ENCODE results near the gene POLK.
"Not testable (repeated sequence)": the region's sequence is repeated elsewhere in the genome, so short reads cannot be mapped to it uniquely, and the experiment has no call there.

The POLK gene

DNA sequence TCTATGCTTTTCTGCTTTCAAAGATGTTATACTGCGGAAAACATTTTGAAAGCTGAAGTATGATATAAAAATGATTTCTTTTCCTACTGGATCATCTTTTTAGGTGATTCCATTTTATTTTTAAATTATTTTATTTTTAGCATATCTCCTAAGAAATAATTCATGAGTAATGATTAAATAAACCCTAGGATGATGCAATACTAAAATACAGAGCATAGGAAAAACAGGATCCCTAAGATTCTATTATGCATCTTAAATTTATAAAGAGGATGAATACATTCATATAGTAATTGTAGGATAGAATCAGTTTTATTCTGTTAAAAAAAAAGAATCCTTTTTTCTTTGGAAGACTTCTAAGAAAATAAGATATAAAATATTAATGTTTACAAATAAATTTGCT is 10.9 kb downstream of the POLK start:
- Mint-ChIP-seq H3K9me3 (ENCODE audit: low read depth) (peaks cover 12% of the 10 kb centered on the region), H3K4me1 (ENCODE audit: low read depth) (peaks cover 71% of the 10 kb centered on the region), H3K27me3 (no peaks in the 10 kb centered on the region), H3K36me3 (peaks cover 26% of the 10 kb centered on the region), H3K27ac (peak overlapping the region; percentile 83), H3K4me3 (no peak overlapping the region)

- no peaks in the 10 kb centered on the region for H3K27me3 Mint-ChIP-seq
- H3K4me1 Mint-ChIP-seq (ENCODE audit: low read depth): peaks cover 64% of the 10 kb centered on the region
- H3K36me3 Mint-ChIP-seq: peaks cover 21% of the 10 kb centered on the region
- H3K9me3 Mint-ChIP-seq (ENCODE audit: low read depth): peaks cover 8% of the 10 kb centered on the region
- peak overlapping the region; percentile 27 for H3K4me3 Mint-ChIP-seq
- peak overlapping the region; percentile 28 for H3K27ac Mint-ChIP-seq
These were observed 11.6 kb downstream of the POLK start for GRCh38 chr5:75523275-75523674.

DNA sequence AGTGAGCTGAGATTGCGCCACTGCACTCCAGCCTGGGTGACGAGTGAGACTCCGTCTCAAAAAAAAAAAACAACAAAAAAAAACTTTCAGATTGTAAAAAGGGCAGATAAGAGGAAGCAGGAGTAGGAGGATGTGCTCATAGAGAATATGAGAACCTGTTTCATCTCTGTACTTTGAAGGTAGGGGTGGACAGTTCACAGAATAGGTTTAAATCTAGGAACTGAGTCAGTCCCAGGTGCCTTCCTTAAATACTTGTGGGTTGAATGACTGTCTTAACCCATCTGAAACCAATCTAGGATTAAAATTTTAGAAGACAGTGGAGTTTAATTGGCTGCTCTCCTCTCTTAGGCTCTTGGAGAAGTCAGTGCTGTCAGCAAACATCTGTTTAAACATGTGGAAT is 12.4 kb downstream of the POLK start:
- H3K27me3 Mint-ChIP-seq: no peaks in the 10 kb centered on the region
- peaks cover 8% of the 10 kb centered on the region for H3K9me3 Mint-ChIP-seq (ENCODE audit: low read depth)
- H3K4me1 Mint-ChIP-seq (ENCODE audit: low read depth): peaks cover 63% of the 10 kb centered on the region
- peak overlapping the region; percentile 27 for H3K4me3 Mint-ChIP-seq
- H3K27ac Mint-ChIP-seq: peak overlapping the region; percentile 81
- peaks cover 20% of the 10 kb centered on the region for H3K36me3 Mint-ChIP-seq

DNA sequence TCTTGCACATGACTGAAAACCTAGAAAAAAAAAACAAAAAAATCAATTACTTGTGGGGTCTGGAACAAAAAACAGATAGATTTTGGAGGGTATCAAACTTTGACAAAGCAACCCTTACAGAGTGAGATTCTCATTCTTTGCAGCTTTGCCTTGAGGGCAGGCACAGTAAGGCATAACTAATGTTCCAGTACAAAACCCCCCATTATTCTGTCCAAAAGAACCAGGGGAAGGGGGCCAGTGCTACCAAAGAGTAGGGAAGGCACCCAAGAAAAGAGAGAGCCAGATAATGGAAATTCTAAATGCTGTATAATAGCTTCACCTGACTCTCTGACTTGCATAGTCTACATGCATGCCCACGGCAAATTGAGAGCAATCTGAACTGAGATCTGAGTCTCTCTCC is 12.9 kb downstream of the POLK start:
- H3K27me3 Mint-ChIP-seq: no peaks in the 10 kb centered on the region
- peaks cover 8% of the 10 kb centered on the region for H3K9me3 Mint-ChIP-seq (ENCODE audit: low read depth)
- H3K4me3 Mint-ChIP-seq: peak overlapping the region; percentile 6
- H3K4me1 Mint-ChIP-seq (ENCODE audit: low read depth): peaks cover 60% of the 10 kb centered on the region
- H3K36me3 Mint-ChIP-seq: peaks cover 16% of the 10 kb centered on the region
- H3K27ac Mint-ChIP-seq: peak overlapping the region; percentile 81

- no peaks in the 10 kb centered on the region for H3K27me3 Mint-ChIP-seq
- peaks cover 8% of the 10 kb centered on the region for H3K9me3 Mint-ChIP-seq (ENCODE audit: low read depth)
- peak overlapping the region; percentile 74 for H3K27ac Mint-ChIP-seq
- H3K4me1 Mint-ChIP-seq (ENCODE audit: low read depth): peaks cover 59% of the 10 kb centered on the region
- peaks cover 16% of the 10 kb centered on the region for H3K36me3 Mint-ChIP-seq
- peak overlapping the region; percentile 38 for H3K4me3 Mint-ChIP-seq
These were observed 13.7 kb downstream of the POLK start for GRCh38 chr5:75525344-75525743.

GRCh38 chr5:75526070-75526469 is 14.4 kb downstream of the POLK start:
- H3K36me3 Mint-ChIP-seq: peaks cover 10% of the 10 kb centered on the region
- peaks cover 4% of the 10 kb centered on the region for H3K9me3 Mint-ChIP-seq (ENCODE audit: low read depth)
- H3K27ac Mint-ChIP-seq: peak overlapping the region; percentile 74
- no peaks in the 10 kb centered on the region for H3K27me3 Mint-ChIP-seq
- no peak overlapping the region for H3K4me3 Mint-ChIP-seq
- peaks cover 56% of the 10 kb centered on the region for H3K4me1 Mint-ChIP-seq (ENCODE audit: low read depth)

DNA sequence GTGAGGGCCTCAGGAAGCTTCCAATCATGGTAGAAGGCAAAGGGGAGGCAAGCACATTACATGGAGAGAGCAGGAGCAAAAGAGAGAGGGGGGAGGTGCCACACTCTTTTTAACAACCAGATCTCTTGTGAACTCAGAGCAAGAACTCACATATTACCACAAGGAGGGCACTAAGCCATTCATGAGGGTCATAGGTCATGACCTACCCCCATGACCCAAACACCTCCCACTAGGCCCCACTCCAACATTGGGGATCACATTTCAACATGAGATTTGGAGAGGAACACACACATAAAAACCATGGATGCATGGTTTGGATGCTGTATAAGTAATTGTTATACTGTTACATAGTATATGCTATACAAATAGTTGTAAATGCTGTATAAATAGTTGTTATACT is 17.5 kb downstream of the POLK start:
- Mint-ChIP-seq H3K27me3 (no peaks in the 10 kb centered on the region), H3K36me3 (peaks cover 17% of the 10 kb centered on the region), H3K4me3 (no peak overlapping the region), H3K4me1 (ENCODE audit: low read depth) (peaks cover 41% of the 10 kb centered on the region), H3K9me3 (ENCODE audit: low read depth) (no peaks in the 10 kb centered on the region), H3K27ac (peak overlapping the region; percentile 58)

- no peak overlapping the region for H3K4me3 Mint-ChIP-seq
- H3K9me3 Mint-ChIP-seq (ENCODE audit: low read depth): peaks cover 6% of the 10 kb centered on the region
- peaks cover 32% of the 10 kb centered on the region for H3K4me1 Mint-ChIP-seq (ENCODE audit: low read depth)
- H3K36me3 Mint-ChIP-seq: peaks cover 35% of the 10 kb centered on the region
- no peak overlapping the region for H3K27ac Mint-ChIP-seq
- H3K27me3 Mint-ChIP-seq: no peaks in the 10 kb centered on the region
These were observed 20.5 kb downstream of the POLK start for GRCh38 chr5:75532190-75532589.

GRCh38 chr5:75533716-75534115 is 22.0 kb downstream of the POLK start:
- Mint-ChIP-seq H3K36me3 (peaks cover 35% of the 10 kb centered on the region), H3K4me1 (ENCODE audit: low read depth) (peaks cover 33% of the 10 kb centered on the region)
- H3K4me3 Mint-ChIP-seq; H3K27me3 Mint-ChIP-seq; H3K27ac Mint-ChIP-seq; H3K9me3 Mint-ChIP-seq (ENCODE audit: low read depth): not testable (repeated sequence)

- no peak overlapping the region for H3K4me3 Mint-ChIP-seq
- peaks cover 31% of the 10 kb centered on the region for H3K36me3 Mint-ChIP-seq
- peaks cover 6% of the 10 kb centered on the region for H3K9me3 Mint-ChIP-seq (ENCODE audit: low read depth)
- peaks cover 29% of the 10 kb centered on the region for H3K4me1 Mint-ChIP-seq (ENCODE audit: low read depth)
- no peak overlapping the region for H3K27ac Mint-ChIP-seq
- H3K27me3 Mint-ChIP-seq: no peaks in the 10 kb centered on the region
These were observed 23.0 kb downstream of the POLK start for GRCh38 chr5:75534734-75535133.

DNA sequence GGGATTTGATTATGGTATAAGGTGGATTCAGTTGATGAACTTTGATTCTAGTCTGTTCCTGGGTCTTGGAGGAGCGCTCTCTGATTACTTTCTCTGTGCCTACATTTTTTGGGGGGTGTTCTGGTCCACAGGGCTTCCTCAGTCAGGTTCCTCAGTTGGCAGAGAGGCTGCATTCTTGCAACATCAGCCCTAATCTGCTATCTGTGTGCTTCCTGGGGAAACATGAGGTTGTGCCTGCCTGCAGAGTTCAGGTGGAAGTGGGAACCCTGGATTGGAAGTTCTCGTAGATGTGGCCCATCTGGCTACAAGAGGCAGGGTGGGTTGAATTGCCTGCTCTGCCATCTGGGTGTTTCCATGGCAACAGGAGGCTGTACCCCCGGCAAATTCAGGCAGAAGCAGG is 24.5 kb downstream of the POLK start:
- Mint-ChIP-seq H3K4me1 (ENCODE audit: low read depth) (peaks cover 27% of the 10 kb centered on the region), H3K36me3 (peaks cover 31% of the 10 kb centered on the region), H3K27me3 (no peaks in the 10 kb centered on the region), H3K4me3 (no peak overlapping the region), H3K27ac (no peak overlapping the region), H3K9me3 (ENCODE audit: low read depth) (peaks cover 6% of the 10 kb centered on the region)

GRCh38 chr5:75536694-75537360 is 25.1 kb downstream of the POLK start:
- Mint-ChIP-seq H3K36me3 (peaks cover 29% of the 10 kb centered on the region), H3K27ac (no peak overlapping the region), H3K4me3 (no peak overlapping the region), H3K9me3 (ENCODE audit: low read depth) (peaks cover 6% of the 10 kb centered on the region), H3K4me1 (ENCODE audit: low read depth) (peaks cover 27% of the 10 kb centered on the region), H3K27me3 (no peaks in the 10 kb centered on the region)

GRCh38 chr5:75538211-75538610 is 26.5 kb downstream of the POLK start:
- Mint-ChIP-seq H3K27ac (no peak overlapping the region), H3K36me3 (peaks cover 21% of the 10 kb centered on the region), H3K9me3 (ENCODE audit: low read depth) (peaks cover 6% of the 10 kb centered on the region), H3K4me3 (no peak overlapping the region), H3K27me3 (no peaks in the 10 kb centered on the region), H3K4me1 (ENCODE audit: low read depth) (peaks cover 25% of the 10 kb centered on the region)

- Mint-ChIP-seq H3K36me3 (peaks cover 15% of the 10 kb centered on the region), H3K27ac (no peak overlapping the region), H3K9me3 (ENCODE audit: low read depth) (no peaks in the 10 kb centered on the region), H3K4me3 (no peak overlapping the region), H3K27me3 (no peaks in the 10 kb centered on the region), H3K4me1 (ENCODE audit: low read depth) (peaks cover 2% of the 10 kb centered on the region)
These were observed 33.4 kb downstream of the POLK start for GRCh38 chr5:75545131-75545530.

- H3K9me3 Mint-ChIP-seq (ENCODE audit: low read depth): no peaks in the 10 kb centered on the region
- no peaks in the 10 kb centered on the region for H3K27me3 Mint-ChIP-seq
- H3K27ac Mint-ChIP-seq: no peak overlapping the region
- no peak overlapping the region for H3K4me3 Mint-ChIP-seq
- no peaks in the 10 kb centered on the region for H3K4me1 Mint-ChIP-seq (ENCODE audit: low read depth)
- H3K36me3 Mint-ChIP-seq: peaks cover 22% of the 10 kb centered on the region
These were observed 35.1 kb downstream of the POLK start for GRCh38 chr5:75546830-75547229.

GRCh38 chr5:75547812-75548211 is 36.1 kb downstream of the POLK start:
- Mint-ChIP-seq H3K9me3 (ENCODE audit: low read depth) (no peaks in the 10 kb centered on the region), H3K27ac (no peak overlapping the region), H3K4me3 (no peak overlapping the region), H3K36me3 (peaks cover 26% of the 10 kb centered on the region), H3K27me3 (no peaks in the 10 kb centered on the region), H3K4me1 (ENCODE audit: low read depth) (no peaks in the 10 kb centered on the region)

All from activated naive CD8-positive, alpha-beta T cell (primary cell).